Brain microvascular endothelial cell (primary cell): Measurements from ENCODE around the gene VEZF1.

Experiments used
- DNase-seq: peaks from one replicate; pipeline ENCODE4 v3.0.0-alpha.2; 2020
- H3K27ac ChIP-seq: fragments of 250-450 bp; sonication (Bioruptor Pico); 2 replicates; pipeline ENCODE4 v1.5.1; 2020; ENCODE audit warnings: mild to moderate bottlenecking, moderate library complexity
- H3K27me3 ChIP-seq: fragments of 250-450 bp; sonication (Bioruptor Pico); replicated peaks from 2 replicates; pipeline ENCODE4 v1.5.1; 2020; ENCODE audit warnings: mild to moderate bottlenecking
- H3K36me3 ChIP-seq: fragments of 250-450 bp; sonication (Bioruptor Pico); replicated peaks from 2 replicates; pipeline ENCODE4 v1.5.1; 2020; ENCODE audit warnings: mild to moderate bottlenecking
- H3K4me3 ChIP-seq: 2 replicates; pipeline ENCODE4 v1.5.1; 2011; ENCODE audit warnings: low read depth, mild to moderate bottlenecking, control low read depth, low read length, moderate library complexity
- CTCF ChIP-seq: IDR thresholded peaks from 2 replicates; pipeline ENCODE4 v1.5.1; 2011; ENCODE audit warnings: low read depth, mild to moderate bottlenecking, moderate library complexity, low read length, control low read depth, inconsistent platforms; ENCODE audit errors: missing control alignments
- in situ Hi-C: cut with HindIII; loops from 2 replicates; pipeline ENCODE4 v1.10.0; 2017; ENCODE audit warnings: low sequenced_read_pairs, low pct_ligation_motif_present

VEZF1 gene

GRCh38 chr17:57986841-57987580 is 1.0 kb downstream of the VEZF1 start:
- no peak for TF ChIP-seq CTCF
- Histone ChIP-seq H3K27me3 (no peaks in the 10 kb centered on the region), H3K4me3 (peak overlapping the region; percentile 78), H3K36me3 (peaks cover 4% of the 10 kb centered on the region), H3K27ac (peak overlapping the region; percentile 91)
- peak; percentile 65 for DNase-seq
- in situ Hi-C loops, result no loop called here

- Histone ChIP-seq H3K36me3 (peaks cover 4% of the 10 kb centered on the region), H3K27ac (no peak overlapping the region), H3K4me3 (no peak overlapping the region), H3K27me3 (no peaks in the 10 kb centered on the region)
- TF ChIP-seq CTCF, result no peak
- DNase-seq, result no peak
- in situ Hi-C loops, result no loop called here
Measured at GRCh38 chr17:57985675-57985974, 2.4 kb downstream of the VEZF1 start.

GRCh38 chr17:57984936-57985674 is 2.9 kb downstream of the VEZF1 start:
- TF ChIP-seq CTCF, result no peak
- H3K27ac ChIP-seq, result no peak overlapping the region
- H3K4me3 ChIP-seq, result no peak overlapping the region
- DNase-seq, result no peak
- in situ Hi-C loops, result no loop called here
- H3K27me3 ChIP-seq, result no peaks in the 10 kb centered on the region
- peaks cover 6% of the 10 kb centered on the region for H3K36me3 ChIP-seq

- no peak overlapping the region for H3K27ac ChIP-seq
- in situ Hi-C loops, result no loop called here
- no peak for TF ChIP-seq CTCF
Measured at GRCh38 chr17:57984261-57984890, 3.7 kb downstream of the VEZF1 start.

GRCh38 chr17:57983446-57983845 is 4.6 kb downstream of the VEZF1 start:
- no peak for TF ChIP-seq CTCF
- Histone ChIP-seq H3K27ac (no peak overlapping the region), H3K27me3 (no peaks in the 10 kb centered on the region), H3K4me3 (no peak overlapping the region), H3K36me3 (peaks cover 14% of the 10 kb centered on the region)
- DNase-seq, result no peak
- in situ Hi-C loops, result no loop called here

More at GRCh38 chr17:57984261-57984890, 3.7 kb downstream of the VEZF1 start:
- Histone ChIP-seq H3K27me3 (no peaks in the 10 kb centered on the region), H3K36me3 (peaks cover 8% of the 10 kb centered on the region), H3K4me3 (no peak overlapping the region)
- DNase-seq, result no peak
